Measurements from ENCODE around the gene SPATA6. TPM values are rescaled to one million over a fixed set of nuclear protein-coding genes. Genes with fewer than 3 reads are reported as not detected.
"Not testable (repeated sequence)": the region's sequence is repeated elsewhere in the genome, so short reads cannot be mapped to it uniquely, and the experiment has no call there.

The SPATA6 gene
- polyA plus RNA-seq, 6 donors from 2014 or later = 1.7 to 2.9 (median 2.5) TPM

- Mint-ChIP-seq H3K4me1 (no peaks in the 10 kb centered on the region), H3K27ac (no peak overlapping the region), H3K36me3 (peaks cover 0 to 4% of the 10 kb centered on the region in 2 donors), H3K4me3 (peak overlapping the region in 1 of 8 donors; percentile 61), H3K9me3 (no peaks in the 10 kb centered on the region), H3K27me3 (no peaks in the 10 kb centered on the region)
- DNase-seq = no peak
- no peak for ATAC-seq (ENCODE audit: low read depth in 2 of 2)
Observed at GRCh38 chr1:48387409-48387808, 84.6 kb downstream of the SPATA6 start.

- DNase-seq = no peak
- Mint-ChIP-seq H3K27ac (no peak overlapping the region), H3K9me3 (peaks cover 14 to 68% (median 35%) of the 10 kb centered on the region in 7 donors), H3K4me1 (no peaks in the 10 kb centered on the region), H3K36me3 (peaks cover 9 to 33% of the 10 kb centered on the region in 2 donors), H3K4me3 (peak overlapping the region in 1 of 8 donors; percentile 17), H3K27me3 (peaks cover 0 to 3% (median 0%) of the 10 kb centered on the region in 3 donors)
- no peak for ATAC-seq (ENCODE audit: low read depth in 2 of 2)
Observed at GRCh38 chr1:48374785-48375184, 97.2 kb downstream of the SPATA6 start.

GRCh38 chr1:48371598-48371997 lies 100.4 kb downstream of the SPATA6 start:
- Mint-ChIP-seq H3K27me3 (peaks cover 0 to 3% (median 0%) of the 10 kb centered on the region in 3 donors), H3K27ac (no peak overlapping the region), H3K4me3 (no peak overlapping the region), H3K36me3 (peaks cover 6 to 22% of the 10 kb centered on the region in 2 donors), H3K4me1 (no peaks in the 10 kb centered on the region), H3K9me3 (peaks cover 12 to 58% (median 25%) of the 10 kb centered on the region in 7 donors)
- ATAC-seq (ENCODE audit: low read depth in 2 of 2) (no peak), DNase-seq (no peak)

GRCh38 chr1:48362901-48363300 lies 109.1 kb downstream of the SPATA6 start:
- H3K9me3 Mint-ChIP-seq = peaks cover 4 to 18% (median 10%) of the 10 kb centered on the region in 7 donors
- ATAC-seq (ENCODE audit: low read depth in 2 of 2) (no peak), DNase-seq (no peak)
- H3K36me3 Mint-ChIP-seq = peaks cover 0 to 8% of the 10 kb centered on the region in 2 donors
- no peak overlapping the region for H3K4me3 Mint-ChIP-seq
- H3K27me3 Mint-ChIP-seq = peaks cover 0 to 5% (median 0%) of the 10 kb centered on the region in 3 donors
- no peaks in the 10 kb centered on the region for H3K4me1 Mint-ChIP-seq
- H3K27ac Mint-ChIP-seq = no peak overlapping the region

GRCh38 chr1:48356901-48357300 lies 115.1 kb downstream of the SPATA6 start:
- no peaks in the 10 kb centered on the region for H3K27me3 Mint-ChIP-seq
- ATAC-seq (ENCODE audit: low read depth in 2 of 2) = no peak
- no peak for DNase-seq
- H3K4me1 Mint-ChIP-seq = no peaks in the 10 kb centered on the region
- H3K36me3 Mint-ChIP-seq = no peaks in the 10 kb centered on the region
- no peak overlapping the region for H3K27ac Mint-ChIP-seq
- peaks cover 0 to 3% (median 0%) of the 10 kb centered on the region in 7 donors for H3K9me3 Mint-ChIP-seq
- no peak overlapping the region for H3K4me3 Mint-ChIP-seq

- Mint-ChIP-seq H3K36me3 (peaks cover 11 to 23% of the 10 kb centered on the region in 2 donors), H3K27ac (no peak overlapping the region), H3K27me3 (no peaks in the 10 kb centered on the region), H3K4me1 (no peaks in the 10 kb centered on the region), H3K9me3 (peaks cover 18 to 40% (median 26%) of the 10 kb centered on the region in 7 donors), H3K4me3 (no peak overlapping the region)
- ATAC-seq (ENCODE audit: low read depth in 2 of 2) (no peak), DNase-seq (no peak)
Observed at GRCh38 chr1:48344373-48344772, 127.6 kb downstream of the SPATA6 start.

- no peak for DNase-seq
- no peak for ATAC-seq (ENCODE audit: low read depth in 2 of 2)
- no peaks in the 10 kb centered on the region for H3K4me1 Mint-ChIP-seq
- H3K27ac Mint-ChIP-seq = no peak overlapping the region
- no peak overlapping the region for H3K4me3 Mint-ChIP-seq
- no peaks in the 10 kb centered on the region for H3K27me3 Mint-ChIP-seq
- H3K36me3 Mint-ChIP-seq = peaks cover 11 to 23% of the 10 kb centered on the region in 2 donors
- H3K9me3 Mint-ChIP-seq = peaks cover 18 to 36% (median 22%) of the 10 kb centered on the region in 7 donors
Observed at GRCh38 chr1:48341221-48341620, 130.8 kb downstream of the SPATA6 start.

GRCh38 chr1:48338257-48338656 lies 133.7 kb downstream of the SPATA6 start:
- H3K27me3 Mint-ChIP-seq = no peaks in the 10 kb centered on the region
- DNase-seq = no peak
- no peaks in the 10 kb centered on the region for H3K4me1 Mint-ChIP-seq
- H3K27ac Mint-ChIP-seq = no peak overlapping the region
- H3K4me3 Mint-ChIP-seq = no peak overlapping the region
- H3K9me3 Mint-ChIP-seq = peaks cover 8 to 31% (median 13%) of the 10 kb centered on the region in 7 donors
- no peak for ATAC-seq (ENCODE audit: low read depth in 2 of 2)
- H3K36me3 Mint-ChIP-seq = peaks cover 2 to 9% of the 10 kb centered on the region in 2 donors

GRCh38 chr1:48333316-48333715 lies 138.7 kb downstream of the SPATA6 start:
- no peak for DNase-seq
- Mint-ChIP-seq H3K4me1 (no peaks in the 10 kb centered on the region), H3K4me3 (no peak overlapping the region), H3K27me3 (no peaks in the 10 kb centered on the region), H3K9me3 (peaks cover 28 to 46% (median 39%) of the 10 kb centered on the region in 7 donors), H3K27ac (no peak overlapping the region), H3K36me3 (peaks cover 13 to 35% of the 10 kb centered on the region in 2 donors)
- ATAC-seq (ENCODE audit: low read depth in 2 of 2) = no peak

- Mint-ChIP-seq H3K27ac (no peak overlapping the region), H3K4me3 (no peak overlapping the region), H3K4me1 (no peaks in the 10 kb centered on the region), H3K36me3 (peaks cover 13 to 35% of the 10 kb centered on the region in 2 donors), H3K9me3 (peaks cover 28 to 46% (median 40%) of the 10 kb centered on the region in 7 donors), H3K27me3 (no peaks in the 10 kb centered on the region)
- no peak for ATAC-seq (ENCODE audit: low read depth in 2 of 2)
- no peak for DNase-seq
Observed at GRCh38 chr1:48332115-48332514, 139.9 kb downstream of the SPATA6 start.

GRCh38 chr1:48329905-48330304 lies 142.1 kb downstream of the SPATA6 start:
- H3K36me3 Mint-ChIP-seq = peaks cover 31 to 44% of the 10 kb centered on the region in 2 donors
- no peaks in the 10 kb centered on the region for H3K4me1 Mint-ChIP-seq
- H3K27me3 Mint-ChIP-seq = no peaks in the 10 kb centered on the region
- peak overlapping the region in 1 of 8 donors; percentile 63 for H3K4me3 Mint-ChIP-seq
- ATAC-seq (ENCODE audit: low read depth in 2 of 2) (no peak), DNase-seq (no peak)
- H3K27ac Mint-ChIP-seq = no peak overlapping the region
- peaks cover 24 to 66% (median 47%) of the 10 kb centered on the region in 7 donors for H3K9me3 Mint-ChIP-seq

- H3K4me3 Mint-ChIP-seq = no peak overlapping the region
- peaks cover 35 to 45% of the 10 kb centered on the region in 2 donors for H3K36me3 Mint-ChIP-seq
- peaks cover 24 to 70% (median 47%) of the 10 kb centered on the region in 7 donors for H3K9me3 Mint-ChIP-seq
- H3K27ac Mint-ChIP-seq = no peak overlapping the region
- no peaks in the 10 kb centered on the region for H3K4me1 Mint-ChIP-seq
- H3K27me3 Mint-ChIP-seq = no peaks in the 10 kb centered on the region
- ATAC-seq (ENCODE audit: low read depth in 2 of 2) (no peak), DNase-seq (no peak)
Observed at GRCh38 chr1:48329486-48329885, 142.5 kb downstream of the SPATA6 start.

- H3K27me3 Mint-ChIP-seq; H3K27ac Mint-ChIP-seq; ATAC-seq (ENCODE audit: low read depth in 2 of 2); H3K4me1 Mint-ChIP-seq; DNase-seq: not testable (repeated sequence)
- Mint-ChIP-seq H3K36me3 (peaks cover 0 to 15% of the 10 kb centered on the region in 2 donors), H3K4me3 (peak overlapping the region in 2 of 8 donors; percentile 20 to 29), H3K9me3 (peaks cover 9 to 40% (median 30%) of the 10 kb centered on the region in 7 donors)
Observed at GRCh38 chr1:48311829-48312228, 160.2 kb downstream of the SPATA6 start.

GRCh38 chr1:48309564-48310082 lies 162.4 kb downstream of the SPATA6 start:
- no peak overlapping the region for H3K27ac Mint-ChIP-seq
- DNase-seq (no peak), ATAC-seq (ENCODE audit: low read depth in 2 of 2) (no peak)
- peaks cover 9 to 26% (median 18%) of the 10 kb centered on the region in 7 donors for H3K9me3 Mint-ChIP-seq
- H3K4me1 Mint-ChIP-seq = no peaks in the 10 kb centered on the region
- peaks cover 0 to 13% of the 10 kb centered on the region in 2 donors for H3K36me3 Mint-ChIP-seq
- H3K4me3 Mint-ChIP-seq = no peak overlapping the region
- peaks cover 0 to 5% (median 4%) of the 10 kb centered on the region in 3 donors for H3K27me3 Mint-ChIP-seq
